Spleen (tissue), 7 donors: ENCODE measurements around the gene TXLNG.

ENCODE experiments used
- POLR2A ChIP-seq, 3 donors: fragments of 450-650 bp; IDR thresholded peaks; one replicate each; pipeline ENCODE4 v1.5.1; 2017; ENCODE audit warnings: antibody characterized with exemption in 3 of 3, mild to moderate bottlenecking in 1 of 3
- TF ChIP-seq, protein P1 (sequence below), 11 experiments: fragments of 200-600 bp in 7 of 11; fragments of 450-650 bp in 4 of 11; sonication (generic) in 4 of 11; IDR thresholded peaks in 8 of 11; conservative IDR thresholded peaks in 3 of 11; 1 replicate in 7 of 11; 2 replicates in 4 of 11; pipeline versions ENCODE4 v1.4.0 to v1.8.0; 2016 to 2021; ENCODE audit warnings: antibody characterized with exemption in 11 of 11, inconsistent platforms in 4 of 11, mild to moderate bottlenecking in 1 of 11
- donor health status: DM: no; HTN: no; CAD: no; lungs with moderate emphysema.
- donor health status: DM: no; HTN: no; CAD: no.
- donor health status: DM: no; HTN: no; CAD: no.

DNA sequence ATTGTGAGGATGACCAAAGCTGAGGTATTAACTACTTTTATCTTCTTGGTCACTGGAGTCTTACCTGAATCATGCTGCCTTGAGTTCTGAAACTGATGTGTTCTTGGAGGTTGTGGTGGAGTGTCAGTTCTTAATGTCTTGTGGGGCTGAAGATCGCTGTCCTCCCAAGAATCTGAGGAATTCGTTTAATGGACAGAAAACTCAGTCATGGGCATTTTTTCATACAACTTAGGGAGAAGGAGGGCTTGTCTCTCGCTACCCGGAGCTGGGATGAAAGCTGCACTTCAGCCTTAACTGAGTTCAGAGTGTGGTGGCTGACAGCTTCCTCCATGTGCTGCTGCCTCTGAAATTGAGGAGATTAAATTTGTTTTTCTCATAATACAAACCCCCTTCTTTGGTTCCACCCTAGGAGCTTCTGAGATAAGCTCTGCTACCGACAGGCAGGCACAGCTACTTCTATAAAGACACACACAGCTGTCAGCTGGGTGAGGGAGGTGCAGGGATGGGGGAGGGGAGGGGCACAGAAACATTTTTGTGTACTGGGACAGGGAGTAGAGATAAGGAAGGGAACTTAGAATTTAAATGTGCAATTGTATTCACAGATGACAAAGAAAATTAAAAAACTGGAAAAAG lies 53.1 kb downstream of the TXLNG start:
- TF ChIP-seq, protein P1, sequence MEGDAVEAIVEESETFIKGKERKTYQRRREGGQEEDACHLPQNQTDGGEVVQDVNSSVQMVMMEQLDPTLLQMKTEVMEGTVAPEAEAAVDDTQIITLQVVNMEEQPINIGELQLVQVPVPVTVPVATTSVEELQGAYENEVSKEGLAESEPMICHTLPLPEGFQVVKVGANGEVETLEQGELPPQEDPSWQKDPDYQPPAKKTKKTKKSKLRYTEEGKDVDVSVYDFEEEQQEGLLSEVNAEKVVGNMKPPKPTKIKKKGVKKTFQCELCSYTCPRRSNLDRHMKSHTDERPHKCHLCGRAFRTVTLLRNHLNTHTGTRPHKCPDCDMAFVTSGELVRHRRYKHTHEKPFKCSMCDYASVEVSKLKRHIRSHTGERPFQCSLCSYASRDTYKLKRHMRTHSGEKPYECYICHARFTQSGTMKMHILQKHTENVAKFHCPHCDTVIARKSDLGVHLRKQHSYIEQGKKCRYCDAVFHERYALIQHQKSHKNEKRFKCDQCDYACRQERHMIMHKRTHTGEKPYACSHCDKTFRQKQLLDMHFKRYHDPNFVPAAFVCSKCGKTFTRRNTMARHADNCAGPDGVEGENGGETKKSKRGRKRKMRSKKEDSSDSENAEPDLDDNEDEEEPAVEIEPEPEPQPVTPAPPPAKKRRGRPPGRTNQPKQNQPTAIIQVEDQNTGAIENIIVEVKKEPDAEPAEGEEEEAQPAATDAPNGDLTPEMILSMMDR (IDR thresholded peaks at IDR 0.05 in 8 of 11, conservative IDR thresholded peaks at IDR 0.05 in 3 of 11): no peak
- TF ChIP-seq POLR2A (IDR thresholded peaks at IDR 0.05): no peak
